PC-3 (cell line): Measurements from ENCODE around the gene ACY1. TPM values are rescaled to one million over a fixed set of nuclear protein-coding genes. Genes with fewer than 3 reads are reported as not detected.
A peak's percentile ranks its signal among the peaks of the same experiment; 100 is the strongest.

Experiments used
- ATAC-seq: fragments of 200-7000 bp; cut with Tn5 transposase; 2 replicates; pipeline ENCODE4 v1.9.1; 2020; ENCODE audit warnings: mild to moderate bottlenecking, moderate library complexity
- BruUV-seq: library from RNA; stranded (reverse); fragments of 400-500 nt; replicated peaks from 2 replicates; lab custom pipeline; 2021; lab: Mats Ljungman, UMichigan
- CTCF ChIA-PET: fragments of 300-600 bp; sonication (Branson Sonifier 250); formaldehyde crosslinking; loops from one replicate; lab custom pipeline; 2022; ENCODE audit warnings: antibody characterized with exemption; lab: Charles Lee
- POLR2A ChIA-PET: fragments of 300-600 bp; sonication (Branson Sonifier 250); formaldehyde crosslinking; loops from one replicate; lab custom pipeline; 2022; ENCODE audit warnings: antibody characterized with exemption; ENCODE audit not compliant: unreplicated experiment; lab: Charles Lee
- DNase-seq: peaks from one replicate; pipeline ENCODE4 v3.0.0-alpha.2; 2015
- H2AFZ ChIP-seq: fragments of 300-600 bp; sonication (generic); 2 replicates; pipeline ENCODE4 v1.6.0; 2016; ENCODE audit warnings: antibody characterized with exemption, low read length
- H3F3A ChIP-seq: fragments of 300-600 bp; sonication (generic); one replicate; pipeline ENCODE4 v1.6.0; 2017; ENCODE audit warnings: antibody characterized with exemption, low read length, control low read depth, mild to moderate bottlenecking; ENCODE audit not compliant: unreplicated experiment
- H3K27ac ChIP-seq: fragments of 300-600 bp; sonication (generic); 2 replicates; pipeline ENCODE4 v1.5.1; 2016; ENCODE audit warnings: mild to moderate bottlenecking, low read length
- H3K27me3 ChIP-seq: fragments of 300-600 bp; sonication (generic); 2 replicates; pipeline ENCODE4 v1.6.1; 2016; ENCODE audit warnings: low read length, mixed read lengths
- H3K36me3 ChIP-seq: fragments of 300-600 bp; sonication (generic); 2 replicates; pipeline ENCODE4 v1.6.1; 2016; ENCODE audit warnings: low read depth, mixed run types, low read length, mixed read lengths
- H3K4me1 ChIP-seq: fragments of 300-600 bp; sonication (generic); 2 replicates; pipeline ENCODE4 v1.5.1; 2016; ENCODE audit warnings: low read length; ENCODE audit not compliant: insufficient read depth
- H3K4me2 ChIP-seq: fragments of 300-600 bp; sonication (generic); 2 replicates; pipeline ENCODE4 v1.6.0; 2016; ENCODE audit warnings: low read length
- H3K4me3 ChIP-seq: fragments of 300-600 bp; sonication (generic); 2 replicates; pipeline ENCODE4 v1.5.1; 2016; ENCODE audit warnings: mild to moderate bottlenecking, low read length, mixed read lengths
- H3K79me2 ChIP-seq: fragments of 300-600 bp; sonication (generic); 2 replicates; pipeline ENCODE4 v1.6.1; 2017; ENCODE audit warnings: low read length, mixed read lengths
- H3K9ac ChIP-seq: fragments of 300-600 bp; sonication (generic); 2 replicates; pipeline ENCODE4 v1.6.0; 2016; ENCODE audit warnings: mild to moderate bottlenecking, low read length
- H3K9me2 ChIP-seq: fragments of 300-600 bp; sonication (generic); replicated peaks from 2 replicates; pipeline ENCODE4 v1.6.1; 2016; ENCODE audit warnings: mixed run types, low read length, mixed read lengths
- H3K9me3 ChIP-seq: fragments of 300-600 bp; sonication (generic); 2 replicates; pipeline ENCODE4 v1.6.1; 2016; ENCODE audit warnings: low read length, mixed read lengths
- H4K20me1 ChIP-seq: fragments of 300-600 bp; sonication (generic); 2 replicates; pipeline ENCODE4 v1.6.1; 2016; ENCODE audit warnings: low read length, mixed read lengths
- CTCF ChIP-seq: fragments of 300-600 bp; sonication (generic); conservative IDR thresholded peaks from 2 replicates; pipeline ENCODE4 v1.5.1; 2017; ENCODE audit warnings: antibody characterized with exemption, low read depth, mild to moderate bottlenecking, low read length
- EZH2 ChIP-seq: fragments of 300-600 bp; sonication (generic); IDR thresholded peaks from one replicate; pipeline ENCODE4 v1.6.1; 2017; ENCODE audit warnings: antibody characterized with exemption, mild to moderate bottlenecking, low read length; ENCODE audit not compliant: unreplicated experiment
- EZH2phosphoT487 ChIP-seq: fragments of 300-600 bp; sonication (generic); IDR thresholded peaks from 2 replicates; pipeline ENCODE4 v1.6.1; 2018; ENCODE audit warnings: mild to moderate bottlenecking, antibody characterized with exemption, low read length, borderline replicate concordance
- intact Hi-C: fragments of 100-400 bp; cut with micrococcal nuclease; formaldehyde crosslinking; loops from 2 replicates; pipeline ENCODE4 v1.9.0; 2023
- total RNA-seq: library from RNA; depleted of rRNA; stranded (reverse); fragments of >200 nt; gene quantifications from 2 replicates; pipeline ENCODE4 v1.2.3, GENCODE V29; 2014

The ACY1 gene
- total RNA-seq, 1 experiment from 2014 or later = 71.3 TPM

- H4K20me1 ChIP-seq = no peaks in the 10 kb centered on the region
- peaks cover 10% of the 10 kb centered on the region for H3K4me1 ChIP-seq
- peak; percentile 82 for ATAC-seq
- no peaks in the 10 kb centered on the region for H3K27me3 ChIP-seq
- CTCF ChIA-PET = interaction anchor here (0.6 to 2.3 kb wide), 12 partner anchors 36 to 218 kb away, joined by 3 to 14 read pairs (median 5); partner anchors contain the start of genes PARP3, POC1A and RRP9
- H2AFZ ChIP-seq = peak overlapping the region; percentile 67
- no peak overlapping the region for H3K27ac ChIP-seq
- peak; percentile 85 for DNase-seq
- peak overlapping the region; percentile 11; the same call in 1 of the 2 replicates for H3K4me3 ChIP-seq
- no peaks in the 10 kb centered on the region for H3K79me2 ChIP-seq
- TF ChIP-seq EZH2 = no peak
- peak; percentile 99 for TF ChIP-seq CTCF
- H3K9me2 ChIP-seq = no peaks in the 10 kb centered on the region
- no peaks in the 10 kb centered on the region for H3K9me3 ChIP-seq
- peak overlapping the region; percentile 50 for H3K4me2 ChIP-seq
- POLR2A ChIA-PET = no interaction called here
- no peak overlapping the region for H3K9ac ChIP-seq
- no peaks in the 10 kb centered on the region for H3F3A ChIP-seq
- H3K36me3 ChIP-seq = no peaks in the 10 kb centered on the region
- intact Hi-C loops = loop anchor here (1.0 kb wide), 3 partner anchors 52 to 143 kb away; no protein-coding TSS in a partner anchor
- BruUV-seq = no TSS peak
These were observed 18.2 kb downstream of the ACY1 start for GRCh38 chr3:52001443-52001974.

GRCh38 chr3:52002748-52003147 is 19.4 kb downstream of the ACY1 start:
- H3K4me3 ChIP-seq = no peak overlapping the region
- no peaks in the 10 kb centered on the region for H3K9me2 ChIP-seq
- ChIA-PET POLR2A (no interaction called here), CTCF (interaction anchor here (2.3 to 2.5 kb wide), 2 partner anchors 50 to 142 kb away, joined by 6 to 11 read pairs; no protein-coding TSS in a partner anchor)
- no peaks in the 10 kb centered on the region for H4K20me1 ChIP-seq
- no peaks in the 10 kb centered on the region for H3K27me3 ChIP-seq
- intact Hi-C loops = no loop called here
- H3K36me3 ChIP-seq = no peaks in the 10 kb centered on the region
- H3K9me3 ChIP-seq = no peaks in the 10 kb centered on the region
- H3K27ac ChIP-seq = no peak overlapping the region
- H3K4me2 ChIP-seq = no peak overlapping the region
- DNase-seq (no peak), ATAC-seq (no peak)
- H3F3A ChIP-seq = no peaks in the 10 kb centered on the region
- no peak overlapping the region for H3K9ac ChIP-seq
- no peak overlapping the region for H2AFZ ChIP-seq
- H3K79me2 ChIP-seq = no peaks in the 10 kb centered on the region
- TF ChIP-seq EZH2 (no peak), CTCF (no peak), EZH2phosphoT487 (no peak)
- BruUV-seq = no TSS peak
- H3K4me1 ChIP-seq = peaks cover 5% of the 10 kb centered on the region

- Histone ChIP-seq H3K4me3 (no peak overlapping the region), H3K4me1 (no peaks in the 10 kb centered on the region), H2AFZ (no peak overlapping the region), H3F3A (no peaks in the 10 kb centered on the region), H3K9me3 (no peaks in the 10 kb centered on the region), H3K4me2 (no peak overlapping the region), H3K36me3 (no peaks in the 10 kb centered on the region), H3K9me2 (no peaks in the 10 kb centered on the region), H4K20me1 (no peaks in the 10 kb centered on the region), H3K9ac (no peak overlapping the region), H3K27me3 (no peaks in the 10 kb centered on the region), H3K79me2 (no peaks in the 10 kb centered on the region), H3K27ac (no peak overlapping the region)
- no peak for ATAC-seq
- ChIA-PET POLR2A (no interaction called here), CTCF (interaction anchor here (0.6 to 2.5 kb wide), 2 partner anchors 49 to 114 kb away, joined by 3 to 11 read pairs; no protein-coding TSS in a partner anchor)
- no peak for DNase-seq
- intact Hi-C loops = no loop called here
- TF ChIP-seq CTCF (peak; percentile 40; the same call in 1 of the 2 replicates), EZH2 (no peak), EZH2phosphoT487 (no peak)
- BruUV-seq = no TSS peak
These were observed 20.9 kb downstream of the ACY1 start for GRCh38 chr3:52004163-52004787.
